HG02885 (cell line): ENCODE measurements around the gene FNIP2.
"Not testable (repeated sequence)": the region's sequence is repeated elsewhere in the genome, so short reads cannot be mapped to it uniquely, and the experiment has no call there.

Experiments used
- ATAC-seq: cut with Tn5 transposase; IDR thresholded peaks from one replicate; pipeline ENCODE4 v1.9.1; 2021; ENCODE audit warnings: mild to moderate bottlenecking; ENCODE audit not compliant: unreplicated experiment, poor library complexity

Gene FNIP2

GRCh38 chr4:158811704-158812103 is 42.9 kb downstream of the FNIP2 start:
- peak; percentile 36 for ATAC-seq

DNA sequence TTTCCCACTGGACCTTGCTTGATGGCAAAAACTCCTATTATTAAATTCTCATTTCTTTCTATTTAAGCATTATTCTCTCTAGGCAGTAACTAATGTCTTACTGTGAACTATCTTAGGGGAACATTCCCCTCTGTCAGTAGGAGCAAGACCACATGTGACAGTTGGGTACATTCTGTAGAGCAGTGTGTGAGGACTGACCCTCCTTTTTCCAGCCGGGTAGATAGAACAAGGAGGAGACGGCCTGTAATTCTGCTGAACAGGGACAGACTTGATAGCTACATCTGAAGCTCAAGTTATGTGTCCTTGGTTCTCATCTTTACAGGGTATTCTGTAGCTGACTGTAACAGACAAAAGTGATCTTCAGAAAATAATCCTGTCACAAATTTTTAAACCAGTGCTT is 43.3 kb downstream of the FNIP2 start:
- no peak for ATAC-seq

GRCh38 chr4:158812543-158812942 is 43.7 kb downstream of the FNIP2 start:
- no peak for ATAC-seq

GRCh38 chr4:158813113-158813512 is 44.3 kb downstream of the FNIP2 start:
- ATAC-seq = no peak

DNA sequence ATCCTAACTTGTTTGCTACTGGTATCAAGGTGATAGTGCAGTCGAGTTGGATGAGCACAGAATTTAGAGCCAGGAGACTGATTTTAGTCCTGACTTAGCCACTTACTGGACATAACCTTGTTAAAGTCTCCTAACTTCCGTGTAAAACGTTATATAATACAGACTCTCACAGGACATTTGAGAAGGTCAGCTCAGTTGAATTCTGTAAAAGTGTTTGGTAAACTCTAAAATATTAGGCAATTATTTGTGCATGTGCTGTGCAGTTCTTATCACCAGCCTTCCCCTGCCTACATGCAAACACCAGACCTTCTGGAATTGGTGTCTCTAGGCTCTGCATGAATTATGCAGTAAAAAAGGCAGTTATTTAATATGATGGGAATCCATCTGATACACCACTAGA is 45.4 kb downstream of the FNIP2 start:
- no peak for ATAC-seq

GRCh38 chr4:158814636-158815330 is 46.0 kb downstream of the FNIP2 start:
- ATAC-seq = no peak

- peak; percentile 44 for ATAC-seq
These were observed 48.1 kb downstream of the FNIP2 start for GRCh38 chr4:158816955-158817354.

- ATAC-seq = peak; percentile 61
These were observed 48.9 kb downstream of the FNIP2 start for GRCh38 chr4:158817562-158818296.

DNA sequence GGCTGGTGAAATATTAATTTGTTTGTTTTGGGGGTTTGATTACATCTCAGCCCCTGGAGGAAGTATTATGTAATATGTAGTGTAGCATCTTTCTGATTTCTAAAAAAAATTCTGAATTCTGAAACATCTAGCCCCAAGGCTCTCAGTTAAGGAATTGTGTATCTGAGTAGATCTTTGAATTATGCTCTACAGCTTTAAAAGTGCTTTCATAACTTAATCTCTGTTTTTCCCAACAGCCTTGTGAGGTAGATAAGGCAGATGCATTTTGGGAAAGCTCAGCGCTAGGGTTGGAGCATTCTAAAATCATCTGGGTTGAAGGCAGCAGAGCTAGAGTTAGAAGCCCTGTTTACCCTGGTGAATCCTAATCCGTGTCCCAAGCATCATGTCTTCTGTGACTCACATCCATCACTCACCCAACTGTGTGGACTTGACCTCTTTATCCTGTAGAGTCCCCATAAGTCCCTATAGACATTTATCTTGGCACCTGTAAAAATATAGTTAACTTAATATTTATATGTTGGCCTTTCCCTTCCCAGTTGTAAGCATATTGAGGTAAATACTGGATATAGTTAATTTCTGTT is 49.8 kb downstream of the FNIP2 start:
- no peak for ATAC-seq

GRCh38 chr4:158819942-158820786 is 51.3 kb downstream of the FNIP2 start:
- ATAC-seq = no peak

DNA sequence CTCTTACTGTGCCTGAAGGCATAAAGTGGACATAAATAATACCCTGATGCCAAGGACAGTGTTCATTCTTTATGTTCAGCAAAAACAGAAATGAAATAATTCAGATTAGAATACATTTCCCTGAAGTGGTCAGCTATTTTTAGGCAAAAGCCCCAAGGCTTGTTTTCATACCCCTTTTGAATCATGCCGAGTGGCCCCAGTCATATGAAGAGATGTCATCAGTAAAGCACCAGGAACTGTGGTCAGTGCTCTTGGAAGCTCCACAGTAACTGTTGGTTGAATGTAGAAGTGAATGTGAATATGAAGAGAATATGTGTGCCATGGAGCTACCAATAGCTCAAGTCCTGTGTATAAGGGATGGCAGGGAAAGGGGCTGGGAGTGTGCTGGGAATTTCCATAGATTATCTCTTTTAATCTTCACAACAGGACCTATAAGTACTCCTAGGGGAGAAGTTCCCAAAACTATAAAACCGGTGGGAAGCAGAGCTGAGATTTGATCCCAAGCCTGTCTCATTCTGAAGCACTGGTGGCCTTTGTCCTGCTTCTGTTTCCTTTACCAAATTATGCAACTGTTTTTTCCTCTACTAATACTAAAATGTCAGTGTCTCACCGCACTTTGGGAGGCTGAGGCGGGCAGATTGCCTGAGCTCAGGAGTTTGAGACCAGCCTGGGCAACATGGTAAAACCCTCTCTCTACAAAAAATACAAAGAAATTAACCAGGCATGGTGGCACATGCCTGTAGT is 52.6 kb downstream of the FNIP2 start:
- ATAC-seq = peak; percentile 42

DNA sequence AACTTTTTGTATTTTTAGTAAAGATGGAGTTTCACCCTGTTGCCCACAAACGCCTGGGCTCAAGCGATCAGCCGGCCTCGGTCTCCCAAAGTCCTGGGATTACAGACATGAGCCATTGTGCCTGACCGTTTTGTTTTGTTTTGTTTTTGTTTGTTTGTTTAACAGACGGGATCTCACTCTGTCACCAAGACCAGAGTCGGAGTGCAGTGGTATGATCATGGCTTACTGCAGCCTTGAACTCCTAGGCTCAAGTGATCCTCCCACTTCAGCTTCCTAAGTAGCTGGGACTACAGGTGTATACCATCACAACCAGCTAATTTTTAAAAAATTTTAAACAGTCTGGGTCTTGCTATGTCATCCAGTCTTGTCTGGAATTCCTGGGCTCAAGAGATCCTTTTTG is 53.5 kb downstream of the FNIP2 start:
- no peak for ATAC-seq

GRCh38 chr4:158823461-158823873 is 54.6 kb downstream of the FNIP2 start:
- no peak for ATAC-seq

- ATAC-seq = no peak
These were observed 55.8 kb downstream of the FNIP2 start for GRCh38 chr4:158824425-158825274.

DNA sequence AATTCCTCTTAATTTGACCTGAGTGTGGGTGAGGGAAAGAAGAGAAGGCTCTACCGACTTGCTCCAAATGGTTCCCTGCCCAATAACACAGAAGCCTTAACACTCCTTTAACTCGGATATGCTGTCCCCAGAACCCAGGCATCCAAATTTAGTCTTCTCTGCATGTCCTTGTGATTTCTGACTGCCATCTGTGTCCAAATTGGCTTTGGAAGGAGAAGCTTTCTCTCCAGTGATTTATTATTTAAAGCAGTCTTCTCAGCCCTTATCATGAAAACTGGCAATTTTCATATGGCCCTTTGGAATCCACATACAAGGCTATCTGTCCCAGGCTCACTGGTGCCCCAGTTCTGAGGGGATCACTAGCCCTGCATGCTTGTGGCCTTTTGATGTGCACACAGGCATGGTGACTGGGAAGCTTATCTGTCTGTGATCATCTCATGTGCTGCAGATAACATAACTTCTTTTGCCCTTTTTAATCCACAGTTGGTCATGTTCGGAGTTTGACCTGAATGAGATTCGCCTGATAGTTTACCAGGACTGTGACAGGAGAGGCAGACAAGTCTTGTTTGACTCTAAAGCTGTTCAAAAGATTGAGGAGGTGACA is 56.7 kb downstream of the FNIP2 start:
- no peak for ATAC-seq

GRCh38 chr4:158826057-158826456 is 57.2 kb downstream of the FNIP2 start:
- peak; percentile 50 for ATAC-seq

DNA sequence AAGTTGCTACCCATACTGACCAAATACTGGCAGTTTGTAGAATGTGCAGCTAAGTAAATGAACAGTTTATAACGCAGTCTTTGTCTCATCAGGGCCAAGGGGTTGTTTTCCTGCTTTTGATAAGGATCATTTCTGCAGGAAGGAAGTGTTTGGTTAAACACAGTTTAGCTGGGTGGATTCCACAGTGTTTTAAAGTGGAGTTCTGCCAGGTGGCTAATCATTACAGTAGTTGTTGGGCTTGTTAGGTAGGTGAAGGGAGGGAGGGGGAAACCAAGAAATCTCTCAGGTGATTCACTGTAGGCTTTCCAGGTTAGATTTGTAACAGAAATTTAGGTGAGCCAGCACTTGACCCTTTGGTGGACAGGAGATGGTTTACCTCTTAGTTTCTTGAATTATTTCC is 58.1 kb downstream of the FNIP2 start:
- ATAC-seq = no peak

- ATAC-seq = no peak
These were observed 58.7 kb downstream of the FNIP2 start for GRCh38 chr4:158827543-158827981.

GRCh38 chr4:158828151-158828550 is 59.3 kb downstream of the FNIP2 start:
- ATAC-seq = not testable (repeated sequence)
